Parathyroid adenoma (tissue), 2 donors: ENCODE data around the gene GLYR1.

ENCODE experiments used
- H2AFZ ChIP-seq: fragments of 300-600 bp; sonication (generic); one replicate; pipeline ENCODE4 v1.7.0; 2017; ENCODE audit warnings: antibody characterized with exemption, mild to moderate bottlenecking
- H3K27ac ChIP-seq: fragments of 300-600 bp; sonication (generic); one replicate; pipeline ENCODE4 v1.7.0; 2017
- H3K27me3 ChIP-seq: fragments of 300-600 bp; sonication (generic); one replicate; pipeline ENCODE4 v1.7.0; 2017; ENCODE audit warnings: low read length; ENCODE audit not compliant: control insufficient read depth, insufficient read depth
- H3K36me3 ChIP-seq: fragments of 300-600 bp; sonication (generic); one replicate; pipeline ENCODE4 v1.7.0; 2017; ENCODE audit warnings: low read length; ENCODE audit not compliant: control insufficient read depth, insufficient read depth
- H3K4me1 ChIP-seq: fragments of 300-600 bp; sonication (generic); one replicate; pipeline ENCODE4 v1.7.0; 2017; ENCODE audit warnings: control low read depth
- H3K4me2 ChIP-seq: fragments of 300-600 bp; sonication (generic); one replicate; pipeline ENCODE4 v1.7.0; 2017; ENCODE audit warnings: low read length
- H3K4me3 ChIP-seq: fragments of 300-600 bp; sonication (generic); one replicate; pipeline ENCODE4 v1.7.0; 2017; ENCODE audit warnings: low read depth, low read length
- H3K79me2 ChIP-seq: fragments of 300-600 bp; sonication (generic); one replicate; pipeline ENCODE4 v1.7.0; 2017; ENCODE audit warnings: control low read depth
- H3K9ac ChIP-seq: fragments of 300-600 bp; sonication (generic); one replicate; pipeline ENCODE4 v1.7.0; 2017; ENCODE audit warnings: mild to moderate bottlenecking
- H3K9me3 ChIP-seq: fragments of 300-600 bp; sonication (generic); one replicate; pipeline ENCODE4 v1.7.0; 2017; ENCODE audit warnings: low read length; ENCODE audit not compliant: control insufficient read depth
- TF ChIP-seq, protein P1 (sequence below): fragments of 300-600 bp; sonication (generic); IDR thresholded peaks from one replicate; pipeline ENCODE4 v1.7.0; 2017; ENCODE audit warnings: antibody characterized with exemption, mild to moderate bottlenecking
- donor health status: primary hyperparathyroidism.

Gene GLYR1

DNA sequence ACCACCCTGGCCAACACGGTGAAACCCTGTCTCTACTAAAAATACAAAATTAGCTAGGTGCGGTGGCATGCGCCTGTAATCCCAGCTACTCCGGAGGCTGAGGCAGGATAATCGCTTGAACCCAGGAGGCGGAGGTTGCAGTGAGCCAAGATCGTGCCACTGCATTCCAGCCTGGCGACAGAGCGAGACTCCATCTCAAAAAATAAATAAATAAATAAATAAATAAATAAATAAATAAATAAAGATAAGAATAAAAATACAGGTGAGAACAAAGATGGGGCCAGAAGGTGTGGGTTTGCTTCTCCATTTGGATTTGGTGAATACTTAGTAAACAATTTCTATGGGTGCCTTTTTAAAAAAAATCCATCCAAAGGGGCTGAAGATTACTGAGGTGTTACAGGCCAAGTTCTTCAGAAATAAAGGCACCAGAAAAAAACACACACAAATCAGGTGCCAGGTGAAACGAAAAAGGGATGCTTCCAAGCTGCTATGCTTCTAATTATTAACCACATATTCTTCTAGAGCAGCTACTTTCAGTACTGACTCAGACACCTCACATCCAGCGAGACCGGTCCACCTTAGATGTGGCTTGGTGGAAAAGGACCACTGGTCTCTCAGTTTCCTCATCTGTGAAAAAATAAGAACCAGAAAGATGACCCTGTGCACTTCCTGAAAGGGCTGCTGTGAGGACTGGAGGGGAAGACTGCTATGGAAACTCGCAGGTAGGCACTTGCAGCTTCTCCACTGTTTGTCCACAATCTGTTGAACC, 9.2 kb downstream of the GLYR1 start:
- Histone ChIP-seq H3K79me2 (peaks cover 7% of the 10 kb centered on the region), H3K9ac (no peak overlapping the region), H3K27me3 (no peaks in the 10 kb centered on the region), H3K4me3 (no peak overlapping the region), H3K4me1 (peaks cover 12% of the 10 kb centered on the region), H3K27ac (no peak overlapping the region), H3K4me2 (no peak overlapping the region), H3K9me3 (no peaks in the 10 kb centered on the region), H2AFZ (no peak overlapping the region), H3K36me3 (no peaks in the 10 kb centered on the region)
- TF ChIP-seq, protein P1, sequence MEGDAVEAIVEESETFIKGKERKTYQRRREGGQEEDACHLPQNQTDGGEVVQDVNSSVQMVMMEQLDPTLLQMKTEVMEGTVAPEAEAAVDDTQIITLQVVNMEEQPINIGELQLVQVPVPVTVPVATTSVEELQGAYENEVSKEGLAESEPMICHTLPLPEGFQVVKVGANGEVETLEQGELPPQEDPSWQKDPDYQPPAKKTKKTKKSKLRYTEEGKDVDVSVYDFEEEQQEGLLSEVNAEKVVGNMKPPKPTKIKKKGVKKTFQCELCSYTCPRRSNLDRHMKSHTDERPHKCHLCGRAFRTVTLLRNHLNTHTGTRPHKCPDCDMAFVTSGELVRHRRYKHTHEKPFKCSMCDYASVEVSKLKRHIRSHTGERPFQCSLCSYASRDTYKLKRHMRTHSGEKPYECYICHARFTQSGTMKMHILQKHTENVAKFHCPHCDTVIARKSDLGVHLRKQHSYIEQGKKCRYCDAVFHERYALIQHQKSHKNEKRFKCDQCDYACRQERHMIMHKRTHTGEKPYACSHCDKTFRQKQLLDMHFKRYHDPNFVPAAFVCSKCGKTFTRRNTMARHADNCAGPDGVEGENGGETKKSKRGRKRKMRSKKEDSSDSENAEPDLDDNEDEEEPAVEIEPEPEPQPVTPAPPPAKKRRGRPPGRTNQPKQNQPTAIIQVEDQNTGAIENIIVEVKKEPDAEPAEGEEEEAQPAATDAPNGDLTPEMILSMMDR: no peak

DNA sequence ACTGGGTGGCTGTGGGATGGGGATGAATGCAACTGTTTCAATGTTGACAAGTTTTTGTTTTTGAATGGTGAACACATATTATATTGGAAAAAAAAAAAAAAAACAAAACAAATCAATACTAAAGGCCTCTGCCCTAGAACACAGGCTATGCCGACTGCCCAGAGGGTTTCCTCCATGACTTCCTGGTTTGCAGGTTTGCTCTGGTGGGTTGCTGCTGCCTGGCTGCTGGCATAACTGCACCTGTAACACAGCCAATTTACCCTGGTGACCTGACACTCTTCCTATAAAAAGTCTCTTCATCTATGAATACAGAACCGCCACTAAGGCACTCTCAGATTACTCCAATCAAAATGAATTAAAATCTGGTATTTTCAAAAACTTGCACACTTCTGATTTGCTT, 10.4 kb downstream of the GLYR1 start:
- Histone ChIP-seq H3K9ac (no peak overlapping the region), H3K36me3 (no peaks in the 10 kb centered on the region), H3K27me3 (no peaks in the 10 kb centered on the region), H3K4me1 (peaks cover 24% of the 10 kb centered on the region), H3K27ac (no peak overlapping the region), H2AFZ (no peak overlapping the region), H3K79me2 (peaks cover 6% of the 10 kb centered on the region), H3K4me3 (no peak overlapping the region), H3K4me2 (no peak overlapping the region), H3K9me3 (no peaks in the 10 kb centered on the region)
- TF ChIP-seq, protein P1: no peak

DNA sequence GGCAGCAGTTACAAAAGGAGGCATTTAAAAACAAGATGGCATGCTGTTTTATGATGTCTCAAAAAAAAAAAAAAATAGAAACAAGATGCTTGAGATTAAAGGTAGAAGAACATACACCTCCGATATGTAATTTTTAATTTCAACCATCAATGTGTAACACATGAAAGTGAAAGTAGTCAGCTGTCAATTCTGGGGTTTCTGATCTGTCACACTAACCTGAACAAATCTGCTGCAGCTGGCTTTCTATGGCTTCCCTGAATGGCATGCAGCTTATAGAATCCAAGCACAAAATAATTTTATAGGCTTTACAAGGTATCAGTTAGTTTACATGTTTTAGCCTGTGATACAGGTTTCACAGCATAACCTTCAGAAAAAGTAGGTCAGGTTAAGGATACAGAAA, 13.5 kb downstream of the GLYR1 start:
- H3K36me3 ChIP-seq: no peaks in the 10 kb centered on the region
- TF ChIP-seq, protein P1: no peak
- H3K27me3 ChIP-seq: no peaks in the 10 kb centered on the region
- no peaks in the 10 kb centered on the region for H3K9me3 ChIP-seq
- H3K4me2 ChIP-seq: peak overlapping the region; percentile 28
- no peak overlapping the region for H3K9ac ChIP-seq
- H3K4me3 ChIP-seq: peak overlapping the region; percentile 24
- H3K79me2 ChIP-seq: peaks cover 12% of the 10 kb centered on the region
- no peak overlapping the region for H3K27ac ChIP-seq
- peaks cover 26% of the 10 kb centered on the region for H3K4me1 ChIP-seq
- no peak overlapping the region for H2AFZ ChIP-seq

DNA sequence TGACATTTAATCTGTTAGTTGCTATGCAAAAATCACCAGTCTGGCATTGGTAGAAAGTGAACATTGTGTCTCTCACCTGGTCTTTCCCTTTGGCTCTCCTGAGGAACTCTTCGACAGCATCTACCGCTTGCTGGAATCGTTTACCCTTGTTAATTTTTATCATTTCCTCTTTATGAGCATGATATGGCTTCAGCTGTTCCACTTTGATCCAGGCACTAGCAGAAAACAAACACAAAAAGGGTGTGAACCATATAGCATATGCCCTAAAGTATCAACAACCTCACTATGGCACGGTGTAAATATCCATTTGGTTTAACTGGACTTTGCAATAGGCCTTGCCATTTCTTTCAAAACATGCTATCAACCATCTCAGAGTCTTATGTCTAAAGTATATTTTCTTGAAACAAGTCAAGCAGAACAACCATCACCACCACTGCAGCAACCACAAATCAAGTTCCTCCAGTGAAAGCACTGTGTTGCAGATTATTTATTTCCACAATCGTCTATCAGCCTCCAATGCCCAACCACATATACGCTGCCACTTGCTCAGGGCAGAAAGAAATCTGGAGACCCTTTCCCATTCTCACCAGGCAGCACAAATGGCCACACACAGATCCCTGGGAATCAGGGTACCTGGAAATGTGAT, 14.3 kb downstream of the GLYR1 start:
- no peaks in the 10 kb centered on the region for H3K9me3 ChIP-seq
- TF ChIP-seq, protein P1: no peak
- H3K4me2 ChIP-seq: peak overlapping the region; percentile 29
- H3K9ac ChIP-seq: no peak overlapping the region
- H3K79me2 ChIP-seq: peaks cover 16% of the 10 kb centered on the region
- H3K4me3 ChIP-seq: no peak overlapping the region
- peaks cover 26% of the 10 kb centered on the region for H3K4me1 ChIP-seq
- H2AFZ ChIP-seq: no peak overlapping the region
- no peaks in the 10 kb centered on the region for H3K36me3 ChIP-seq
- H3K27me3 ChIP-seq: no peaks in the 10 kb centered on the region
- H3K27ac ChIP-seq: peak overlapping the region; percentile 67
